ENCODE data around the gene GPC6.

The GPC6 gene

DNA sequence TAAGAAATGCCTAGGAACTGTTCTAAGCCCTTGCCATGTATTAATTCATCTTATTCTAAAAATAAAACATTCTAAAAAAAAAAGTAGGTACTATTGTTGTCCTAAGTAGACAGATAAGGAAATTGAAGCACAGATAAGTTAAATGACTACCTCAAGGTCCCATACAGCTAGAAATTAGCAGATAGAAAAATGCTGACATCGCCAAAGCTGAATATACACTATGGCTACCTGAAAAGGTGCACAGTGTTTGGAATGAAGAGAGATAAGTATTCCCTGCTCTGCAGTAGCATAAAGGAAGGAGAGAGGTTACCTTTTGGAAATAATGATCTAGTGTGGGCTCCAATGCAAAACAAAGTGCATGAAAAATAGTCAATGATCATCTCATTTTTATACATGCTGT lies 1187.5 kb downstream of the GPC6 start:
- H2AFZ ChIP-seq (ENCODE audit: low read length), result no peak overlapping the region
- TF ChIP-seq, protein P1, sequence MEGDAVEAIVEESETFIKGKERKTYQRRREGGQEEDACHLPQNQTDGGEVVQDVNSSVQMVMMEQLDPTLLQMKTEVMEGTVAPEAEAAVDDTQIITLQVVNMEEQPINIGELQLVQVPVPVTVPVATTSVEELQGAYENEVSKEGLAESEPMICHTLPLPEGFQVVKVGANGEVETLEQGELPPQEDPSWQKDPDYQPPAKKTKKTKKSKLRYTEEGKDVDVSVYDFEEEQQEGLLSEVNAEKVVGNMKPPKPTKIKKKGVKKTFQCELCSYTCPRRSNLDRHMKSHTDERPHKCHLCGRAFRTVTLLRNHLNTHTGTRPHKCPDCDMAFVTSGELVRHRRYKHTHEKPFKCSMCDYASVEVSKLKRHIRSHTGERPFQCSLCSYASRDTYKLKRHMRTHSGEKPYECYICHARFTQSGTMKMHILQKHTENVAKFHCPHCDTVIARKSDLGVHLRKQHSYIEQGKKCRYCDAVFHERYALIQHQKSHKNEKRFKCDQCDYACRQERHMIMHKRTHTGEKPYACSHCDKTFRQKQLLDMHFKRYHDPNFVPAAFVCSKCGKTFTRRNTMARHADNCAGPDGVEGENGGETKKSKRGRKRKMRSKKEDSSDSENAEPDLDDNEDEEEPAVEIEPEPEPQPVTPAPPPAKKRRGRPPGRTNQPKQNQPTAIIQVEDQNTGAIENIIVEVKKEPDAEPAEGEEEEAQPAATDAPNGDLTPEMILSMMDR (IDR thresholded peaks at IDR 0.05; ENCODE audit: low read length), result no peak
- TF ChIP-seq EZH2 (IDR thresholded peaks at IDR 0.05; ENCODE audit: borderline replicate concordance, low read length), result no peak
- H3K4me1 ChIP-seq (ENCODE audit: insufficient read depth, low read length, severe bottlenecking), result no peaks in the 10 kb centered on the region
- no peaks in the 10 kb centered on the region for H3K9me2 ChIP-seq (ENCODE audit: low read depth, low read length)
- H3F3A ChIP-seq (ENCODE audit: insufficient read depth, low read length), result no peaks in the 10 kb centered on the region
- no peaks in the 10 kb centered on the region for H3K9me3 ChIP-seq (ENCODE audit: low read length)
- H3K4me3 ChIP-seq (ENCODE audit: low read depth, low read length, poor library complexity, severe bottlenecking), result no peak overlapping the region
- no peaks in the 10 kb centered on the region for H4K20me1 ChIP-seq (ENCODE audit: insufficient read depth, low read length)
- H3K9ac ChIP-seq (ENCODE audit: low read length), result no peak overlapping the region
- no peak overlapping the region for H3K4me2 ChIP-seq (ENCODE audit: low read length)
- H3K27me3 ChIP-seq (ENCODE audit: insufficient read depth, low read length), result no peaks in the 10 kb centered on the region
- no peaks in the 10 kb centered on the region for H3K79me2 ChIP-seq (ENCODE audit: insufficient read depth, low read length)
- no peaks in the 10 kb centered on the region for H3K36me3 ChIP-seq (ENCODE audit: insufficient read depth, low read length)
- no peak overlapping the region for H3K27ac ChIP-seq (ENCODE audit: low read depth, low read length, poor library complexity, severe bottlenecking)

- H4K20me1 ChIP-seq (ENCODE audit: insufficient read depth, low read length), result no peaks in the 10 kb centered on the region
- TF ChIP-seq, protein P1 (IDR thresholded peaks at IDR 0.05; ENCODE audit: low read length), result no peak
- no peak for TF ChIP-seq EZH2 (IDR thresholded peaks at IDR 0.05; ENCODE audit: borderline replicate concordance, low read length)
These were observed 1188.1 kb downstream of the GPC6 start for GRCh38 chr13:94414708-94415107.

DNA sequence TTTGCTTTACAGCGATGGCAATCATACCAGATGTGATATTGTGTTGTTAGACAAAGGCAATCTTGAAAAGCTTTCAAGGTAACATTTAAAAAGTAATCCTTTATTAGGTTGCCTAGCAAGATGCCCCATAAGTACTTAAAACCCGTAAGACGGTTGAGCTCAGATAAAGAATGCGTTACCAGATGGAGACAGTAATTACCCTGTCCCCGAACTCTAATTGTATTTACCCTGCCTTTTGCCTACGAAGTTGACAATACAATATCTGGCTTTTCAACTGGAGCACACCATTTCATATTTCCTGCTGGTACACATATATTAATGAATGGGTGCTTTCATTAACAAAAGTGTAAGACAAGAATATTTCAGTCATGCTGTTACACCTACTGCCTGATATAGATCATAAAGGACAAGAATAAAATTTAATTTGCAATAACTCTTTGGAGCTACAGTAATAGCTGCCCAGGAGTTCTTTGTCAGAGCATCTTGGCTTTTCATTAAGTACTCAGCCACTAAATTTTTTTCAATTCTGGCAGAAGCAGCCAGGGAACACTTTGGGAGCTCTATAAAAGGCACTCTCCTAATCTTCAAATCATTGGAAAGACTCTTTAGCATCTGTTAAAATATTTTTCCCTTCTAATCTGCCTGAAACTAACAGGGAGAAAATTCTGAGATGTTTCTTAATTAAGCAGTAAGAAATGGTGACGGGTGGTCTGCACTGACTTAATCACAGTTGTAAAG lies 1189.1 kb downstream of the GPC6 start:
- Histone ChIP-seq H3K9me3 (ENCODE audit: low read length) (no peaks in the 10 kb centered on the region), H3K9me2 (ENCODE audit: low read depth, low read length) (no peaks in the 10 kb centered on the region), H3F3A (ENCODE audit: insufficient read depth, low read length) (no peaks in the 10 kb centered on the region), H3K27me3 (ENCODE audit: insufficient read depth, low read length) (no peaks in the 10 kb centered on the region), H3K27ac (ENCODE audit: low read depth, low read length, poor library complexity, severe bottlenecking) (no peak overlapping the region), H3K79me2 (ENCODE audit: insufficient read depth, low read length) (no peaks in the 10 kb centered on the region), H3K4me1 (ENCODE audit: insufficient read depth, low read length, severe bottlenecking) (no peaks in the 10 kb centered on the region), H4K20me1 (ENCODE audit: insufficient read depth, low read length) (no peaks in the 10 kb centered on the region), H3K9ac (ENCODE audit: low read length) (no peak overlapping the region), H2AFZ (ENCODE audit: low read length) (no peak overlapping the region), H3K4me3 (ENCODE audit: low read depth, low read length, poor library complexity, severe bottlenecking) (no peak overlapping the region), H3K36me3 (ENCODE audit: insufficient read depth, low read length) (no peaks in the 10 kb centered on the region), H3K4me2 (ENCODE audit: low read length) (no peak overlapping the region)
- TF ChIP-seq EZH2 (IDR thresholded peaks at IDR 0.05; ENCODE audit: borderline replicate concordance, low read length), result no peak
- TF ChIP-seq, protein P1 (IDR thresholded peaks at IDR 0.05; ENCODE audit: low read length), result no peak

More at GRCh38 chr13:94414708-94415107, 1188.1 kb downstream of the GPC6 start:
- no peaks in the 10 kb centered on the region for H3K79me2 ChIP-seq (ENCODE audit: insufficient read depth, low read length)
- H3K27me3 ChIP-seq (ENCODE audit: insufficient read depth, low read length), result no peaks in the 10 kb centered on the region
- no peak overlapping the region for H3K9ac ChIP-seq (ENCODE audit: low read length)
- H3K9me2 ChIP-seq (ENCODE audit: low read depth, low read length), result no peaks in the 10 kb centered on the region
- H3K4me2 ChIP-seq (ENCODE audit: low read length), result no peak overlapping the region
- no peaks in the 10 kb centered on the region for H3K9me3 ChIP-seq (ENCODE audit: low read length)
- no peak overlapping the region for H2AFZ ChIP-seq (ENCODE audit: low read length)
- H3K4me3 ChIP-seq (ENCODE audit: low read depth, low read length, poor library complexity, severe bottlenecking), result no peak overlapping the region
- H3F3A ChIP-seq (ENCODE audit: insufficient read depth, low read length), result no peaks in the 10 kb centered on the region
- no peaks in the 10 kb centered on the region for H3K36me3 ChIP-seq (ENCODE audit: insufficient read depth, low read length)
- no peaks in the 10 kb centered on the region for H3K4me1 ChIP-seq (ENCODE audit: insufficient read depth, low read length, severe bottlenecking)
- H3K27ac ChIP-seq (ENCODE audit: low read depth, low read length, poor library complexity, severe bottlenecking), result no peak overlapping the region

All from OCI-LY1 (cell line).